Skeletal muscle cell (primary cell): ENCODE results near the gene UGT2B10.

Experiments used
- DNase-seq: peaks from one replicate; pipeline ENCODE4 v3.0.0-alpha.2; 2010; ENCODE audit warnings: low read depth
- H3K4me3 ChIP-seq: 2 replicates; pipeline ENCODE4 v1.5.1; 2011; ENCODE audit warnings: low read depth, mild to moderate bottlenecking, control low read depth, low read length, moderate library complexity

Gene UGT2B10

GRCh38 chr4:68865760-68866159, 50.0 kb downstream of the UGT2B10 start:
- no peak for DNase-seq
- H3K4me3 ChIP-seq, result no peak overlapping the region

- no peak for DNase-seq
- H3K4me3 ChIP-seq, result no peak overlapping the region
Measured at GRCh38 chr4:68869274-68869773, 53.5 kb downstream of the UGT2B10 start.

GRCh38 chr4:68871809-68872642, 56.2 kb downstream of the UGT2B10 start:
- DNase-seq, result no peak
- H3K4me3 ChIP-seq, result no peak overlapping the region

- H3K4me3 ChIP-seq, result no peak overlapping the region
- no peak for DNase-seq
Measured at GRCh38 chr4:68872643-68873502, 57.1 kb downstream of the UGT2B10 start.

- DNase-seq, result no peak
- H3K4me3 ChIP-seq, result no peak overlapping the region
Measured at GRCh38 chr4:68874507-68874906, 58.7 kb downstream of the UGT2B10 start.

- DNase-seq, result no peak
- no peak overlapping the region for H3K4me3 ChIP-seq
Measured at GRCh38 chr4:68877555-68877954, 61.8 kb downstream of the UGT2B10 start.

GRCh38 chr4:68878048-68878447, 62.3 kb downstream of the UGT2B10 start:
- no peak overlapping the region for H3K4me3 ChIP-seq
- DNase-seq, result no peak
